ENCODE measurements around the gene DOP1B.

DNA sequence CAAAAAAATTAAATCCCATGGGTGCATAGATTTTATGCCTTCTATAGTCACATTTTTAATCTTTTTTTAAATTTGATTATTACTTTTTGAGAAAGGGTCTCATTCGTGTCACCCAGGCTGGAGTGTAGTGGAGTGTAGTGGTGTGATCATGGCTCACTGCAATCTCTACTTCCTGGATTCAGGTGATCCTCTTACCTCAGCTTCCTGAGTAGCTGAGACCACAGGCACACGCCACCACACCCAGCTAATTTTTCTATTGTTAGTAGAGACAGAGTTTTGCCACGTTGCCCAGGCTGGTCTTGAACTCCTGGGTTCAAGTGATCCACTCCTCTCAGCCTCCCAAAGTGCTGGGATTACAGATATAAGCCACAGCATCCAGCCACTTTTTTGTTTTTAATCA lies 11.4 kb upstream of the DOP1B start:
- TF ChIP-seq, protein P1, sequence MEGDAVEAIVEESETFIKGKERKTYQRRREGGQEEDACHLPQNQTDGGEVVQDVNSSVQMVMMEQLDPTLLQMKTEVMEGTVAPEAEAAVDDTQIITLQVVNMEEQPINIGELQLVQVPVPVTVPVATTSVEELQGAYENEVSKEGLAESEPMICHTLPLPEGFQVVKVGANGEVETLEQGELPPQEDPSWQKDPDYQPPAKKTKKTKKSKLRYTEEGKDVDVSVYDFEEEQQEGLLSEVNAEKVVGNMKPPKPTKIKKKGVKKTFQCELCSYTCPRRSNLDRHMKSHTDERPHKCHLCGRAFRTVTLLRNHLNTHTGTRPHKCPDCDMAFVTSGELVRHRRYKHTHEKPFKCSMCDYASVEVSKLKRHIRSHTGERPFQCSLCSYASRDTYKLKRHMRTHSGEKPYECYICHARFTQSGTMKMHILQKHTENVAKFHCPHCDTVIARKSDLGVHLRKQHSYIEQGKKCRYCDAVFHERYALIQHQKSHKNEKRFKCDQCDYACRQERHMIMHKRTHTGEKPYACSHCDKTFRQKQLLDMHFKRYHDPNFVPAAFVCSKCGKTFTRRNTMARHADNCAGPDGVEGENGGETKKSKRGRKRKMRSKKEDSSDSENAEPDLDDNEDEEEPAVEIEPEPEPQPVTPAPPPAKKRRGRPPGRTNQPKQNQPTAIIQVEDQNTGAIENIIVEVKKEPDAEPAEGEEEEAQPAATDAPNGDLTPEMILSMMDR (conservative IDR thresholded peaks at IDR 0.05 in 1 of 2, IDR thresholded peaks at IDR 0.05 in 1 of 2; ENCODE audit: extremely low read depth in 1 of 2, insufficient read depth in 1 of 2, low read depth in 1 of 2, low read length in 2 of 2), result no peak
- no peak for TF ChIP-seq EZH2 (IDR thresholded peaks at IDR 0.05; ENCODE audit: borderline replicate concordance, low read length)

Measured in mammary epithelial cell (primary cell).